Retinal pigment epithelial cell (primary cell): ENCODE data around the gene LMOD1.

ENCODE experiments used
- DNase-seq: peaks from one replicate; pipeline ENCODE4 v3.0.0-alpha.2; 2010; ENCODE audit warnings: low read depth
- H3K4me3 ChIP-seq: 2 replicates; pipeline ENCODE4 v1.5.1; 2011; ENCODE audit warnings: mild to moderate bottlenecking, low read length, control low read depth, moderate library complexity
- CTCF ChIP-seq: conservative IDR thresholded peaks from 2 replicates; pipeline ENCODE4 v1.5.1; 2011; ENCODE audit warnings: low read depth, low read length, control low read depth, inconsistent platforms

The LMOD1 gene

GRCh38 chr1:201888282-201889089 lies 57.9 kb downstream of the LMOD1 start, which contains the start of gene SHISA4:
Gene SHISA4, plus strand, starts transcription at chr1:201888898. Its CDS starts 97 bp downstream, at chr1:201888995.
- H3K4me3 ChIP-seq = peak within 1 kb of the TSS; percentile 71
- TF ChIP-seq CTCF = no peak
- no peak for DNase-seq

DNA sequence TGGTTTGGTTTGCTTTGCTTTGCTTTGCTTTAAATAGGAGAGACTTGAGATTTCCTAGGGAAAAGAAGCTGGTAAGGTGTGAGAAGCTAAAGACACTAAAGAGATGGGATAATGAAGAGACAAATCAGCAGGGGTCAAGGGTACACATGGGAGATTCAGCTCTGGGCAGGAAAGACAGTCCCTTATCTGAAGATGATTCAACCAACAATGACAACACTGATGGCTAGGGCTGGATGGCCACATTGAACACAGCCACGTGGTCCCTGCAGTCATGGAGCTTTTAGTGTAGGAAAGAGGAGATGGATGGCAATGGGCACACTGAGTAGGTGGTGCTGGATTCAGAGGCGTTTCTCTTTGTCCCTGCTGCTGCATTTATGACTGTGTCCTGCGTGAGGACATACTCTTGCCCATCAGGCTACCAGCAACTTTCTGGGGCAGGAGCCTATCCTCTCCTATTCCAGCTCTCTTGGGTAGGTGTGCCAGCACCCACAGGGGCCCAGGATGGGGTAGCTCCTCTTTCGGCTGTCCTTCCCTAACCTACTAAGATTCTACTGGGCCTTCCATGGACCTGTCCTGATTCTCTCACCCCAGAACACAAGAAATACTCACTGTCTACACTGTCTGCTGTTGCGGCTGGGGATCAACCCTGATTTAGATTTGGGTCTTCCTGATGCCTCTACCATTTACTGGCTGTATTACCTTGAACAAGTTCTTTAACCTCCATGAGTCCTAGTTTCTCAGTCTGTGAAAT lies 59.1 kb downstream of the LMOD1 start:
- TF ChIP-seq CTCF = no peak
- DNase-seq = no peak
- no peak overlapping the region for H3K4me3 ChIP-seq

DNA sequence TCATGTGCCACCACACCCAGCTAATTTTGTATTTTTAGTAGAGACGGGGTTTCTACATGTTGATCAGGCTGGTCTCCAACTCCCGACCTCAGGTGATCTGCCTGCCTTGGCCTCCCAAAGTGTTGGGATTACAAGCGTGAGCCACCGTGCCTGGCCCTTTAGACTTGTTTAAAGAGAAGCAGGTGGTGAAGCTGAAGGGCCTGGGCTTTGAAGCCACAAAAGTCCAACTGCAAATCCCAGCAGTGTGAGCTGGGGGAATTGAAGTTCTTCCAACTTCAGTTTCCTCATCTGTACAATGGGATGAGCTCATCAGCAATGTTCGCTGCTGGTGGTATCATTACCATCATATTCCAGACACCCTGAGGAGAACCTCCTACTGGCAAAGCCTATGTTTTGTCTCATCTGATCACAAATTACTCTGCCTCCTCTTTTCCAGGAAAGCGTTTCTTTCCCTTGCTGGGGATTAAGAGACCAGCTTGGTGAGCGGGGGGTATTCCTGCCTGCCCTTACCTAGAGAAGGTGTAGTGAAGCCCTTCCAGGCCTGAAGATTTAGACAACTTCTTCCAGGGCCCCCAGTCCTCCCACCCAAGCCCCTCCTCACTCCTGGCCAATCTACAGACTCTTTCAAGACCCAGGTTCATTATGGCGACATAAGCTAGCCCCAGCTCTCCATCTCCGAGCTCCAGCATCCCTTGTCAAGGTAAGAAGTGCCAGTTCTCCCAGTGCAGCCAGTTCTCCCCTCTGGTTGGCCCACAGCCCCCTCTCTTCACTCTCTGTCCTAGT lies 60.1 kb downstream of the LMOD1 start:
- DNase-seq = no peak
- no peak for TF ChIP-seq CTCF
- H3K4me3 ChIP-seq = no peak overlapping the region

GRCh38 chr1:201885531-201886075 lies 60.7 kb downstream of the LMOD1 start:
- DNase-seq = no peak
- TF ChIP-seq CTCF = no peak
- H3K4me3 ChIP-seq = no peak overlapping the region

DNA sequence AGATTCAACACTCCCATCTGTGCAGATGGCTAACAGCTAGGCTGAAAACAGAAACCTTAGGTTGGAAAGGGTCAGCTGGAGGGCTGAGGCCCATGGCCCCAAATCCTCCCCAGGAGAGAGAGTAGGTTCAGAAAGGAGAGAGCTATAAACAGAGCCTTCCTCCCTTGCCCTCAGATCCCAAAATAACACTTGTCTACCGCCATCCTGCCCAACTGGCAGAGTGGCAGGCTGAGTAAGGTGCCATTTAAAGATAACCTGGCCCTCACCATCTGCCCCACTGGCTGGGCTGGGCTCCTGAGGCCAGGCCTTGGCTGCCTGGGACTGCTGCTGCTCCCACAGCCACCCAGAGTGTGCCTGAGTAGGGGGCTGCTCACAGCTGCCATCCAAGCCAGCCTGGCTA lies 61.9 kb downstream of the LMOD1 start:
- no peak for DNase-seq
- H3K4me3 ChIP-seq = no peak overlapping the region
- no peak for TF ChIP-seq CTCF

DNA sequence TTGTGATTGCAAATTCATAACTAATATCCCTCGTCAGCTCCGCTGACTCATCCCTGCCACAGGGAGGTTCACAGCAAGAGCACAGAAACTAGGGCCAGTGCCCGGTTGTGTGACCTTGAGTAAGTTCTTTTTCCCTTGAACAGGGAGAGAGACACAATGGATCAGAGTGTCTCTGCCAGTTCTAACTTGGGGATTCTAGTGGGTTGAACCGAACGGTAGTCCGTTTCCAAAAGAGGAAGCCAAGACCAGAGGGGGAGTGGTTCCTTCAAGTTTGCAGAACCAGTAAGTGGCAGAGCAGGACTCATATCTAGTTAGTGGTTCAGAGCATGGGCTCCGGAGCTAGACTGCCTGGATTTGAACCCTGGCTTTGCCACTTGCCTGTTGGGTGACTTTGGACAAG lies 62.6 kb downstream of the LMOD1 start:
- TF ChIP-seq CTCF = no peak
- no peak overlapping the region for H3K4me3 ChIP-seq
- DNase-seq = no peak
